Right lobe of liver (tissue), 6 donors: ENCODE data around the gene PRIMPOL. TPM values are rescaled to one million over a fixed set of nuclear protein-coding genes. Genes with fewer than 3 reads are reported as not detected.
"Not testable (repeated sequence)": the region's sequence is repeated elsewhere in the genome, so short reads cannot be mapped to it uniquely, and the experiment has no call there.

Experiments
- ATAC-seq, 4 donors: fragments of 200-7000 bp; cut with Tn5 transposase; one replicate each; pipeline ENCODE4 v1.9.1; 2020; ENCODE audit warnings: mild to moderate bottlenecking in 4 of 4, moderate library complexity in 4 of 4
- DNase-seq, 3 donors: peaks; one replicate each; pipeline ENCODE4 v3.0.0-alpha.2; 2020
- H3K27ac ChIP-seq, 3 donors: fragments of 200-600 bp; one replicate each; pipeline ENCODE4 v1.8.0; 2022
- H3K27me3 ChIP-seq, 2 donors: fragments of 200-600 bp; one replicate each; pipeline ENCODE4 v1.8.0; 2022
- H3K36me3 ChIP-seq, 4 donors: fragments of 200-600 bp; sonication (generic) in 1 of 4; one replicate each; pipeline versions ENCODE4 v1.5.1 to v1.8.0; 2017 to 2022; ENCODE audit warnings: control low read depth in 1 of 4
- H3K4me1 ChIP-seq, 4 donors: fragments of 200-600 bp; sonication (generic) in 1 of 4; one replicate each; pipeline versions ENCODE4 v1.5.1 to v1.8.0; 2017 to 2022; ENCODE audit warnings: control low read depth in 1 of 4
- H3K4me3 ChIP-seq, 3 donors: fragments of 200-600 bp; one replicate each; pipeline ENCODE4 v1.8.0; 2022
- H3K9me3 ChIP-seq, 4 donors: fragments of 200-600 bp; sonication (generic) in 1 of 4; one replicate each; pipeline versions ENCODE4 v1.5.1 to v1.8.0; 2017 to 2022; ENCODE audit warnings: control low read depth in 1 of 4
- CTCF ChIP-seq, 4 donors: fragments of 200-600 bp in 3 of 4; fragments of 450-650 bp in 1 of 4; IDR thresholded peaks; one replicate each; pipeline versions ENCODE4 v1.5.1 to v1.8.0; 2016 to 2022; ENCODE audit warnings: antibody characterized with exemption in 4 of 4, mild to moderate bottlenecking in 2 of 4
- POLR2A ChIP-seq: fragments of 450-650 bp; IDR thresholded peaks from one replicate; pipeline ENCODE4 v1.6.1; 2017; ENCODE audit warnings: antibody characterized with exemption, mild to moderate bottlenecking
- WGBS: methylation state at CpG from one replicate; pipeline ENCODE4 v1.1.6; 2018; ENCODE audit warnings: low coverage, low lambda C conversion rate; ENCODE audit not compliant: insufficient coverage; ENCODE audit errors: missing lambda C conversion rate; 5-methylcytosine and 5-hydroxymethylcytosine counted together
- intact Hi-C, 2 donors: fragments of 100-400 bp; cut with DNase I; formaldehyde crosslinking; loops; one replicate each; pipeline versions ENCODE4 v1.11.2 to v1.14.1; 2022
- total RNA-seq, 6 experiments: library from RNA; depleted of rRNA in 2 of 6; stranded (reverse); fragments of >200 nt in 2 of 6; fragmentation: NEBNext Ultra II Directional in 3 of 6; extraction: Animal tissue kit (Norgen Biotek cat#: 25700) in 3 of 6; gene quantifications; one replicate each; pipeline versions ENCODE4 v1.1.0 to v1.2.4, GENCODE V29; 2016 to 2023
- donor health status: DM: no; HTN: yes; CAD: no.
- donor health status: DM: no; HTN: no; CAD: no.
- donor health status: DM: no; HTN: no; CAD: no.
- donor health status: DM: no; HTN: yes; CAD: no.
- donor health status: DM: no; HTN: yes; CAD: no.

Gene PRIMPOL
- total RNA-seq, 6 experiments from 2014 or later, result 4.0 to 8.7 (median 5.7) TPM

DNA sequence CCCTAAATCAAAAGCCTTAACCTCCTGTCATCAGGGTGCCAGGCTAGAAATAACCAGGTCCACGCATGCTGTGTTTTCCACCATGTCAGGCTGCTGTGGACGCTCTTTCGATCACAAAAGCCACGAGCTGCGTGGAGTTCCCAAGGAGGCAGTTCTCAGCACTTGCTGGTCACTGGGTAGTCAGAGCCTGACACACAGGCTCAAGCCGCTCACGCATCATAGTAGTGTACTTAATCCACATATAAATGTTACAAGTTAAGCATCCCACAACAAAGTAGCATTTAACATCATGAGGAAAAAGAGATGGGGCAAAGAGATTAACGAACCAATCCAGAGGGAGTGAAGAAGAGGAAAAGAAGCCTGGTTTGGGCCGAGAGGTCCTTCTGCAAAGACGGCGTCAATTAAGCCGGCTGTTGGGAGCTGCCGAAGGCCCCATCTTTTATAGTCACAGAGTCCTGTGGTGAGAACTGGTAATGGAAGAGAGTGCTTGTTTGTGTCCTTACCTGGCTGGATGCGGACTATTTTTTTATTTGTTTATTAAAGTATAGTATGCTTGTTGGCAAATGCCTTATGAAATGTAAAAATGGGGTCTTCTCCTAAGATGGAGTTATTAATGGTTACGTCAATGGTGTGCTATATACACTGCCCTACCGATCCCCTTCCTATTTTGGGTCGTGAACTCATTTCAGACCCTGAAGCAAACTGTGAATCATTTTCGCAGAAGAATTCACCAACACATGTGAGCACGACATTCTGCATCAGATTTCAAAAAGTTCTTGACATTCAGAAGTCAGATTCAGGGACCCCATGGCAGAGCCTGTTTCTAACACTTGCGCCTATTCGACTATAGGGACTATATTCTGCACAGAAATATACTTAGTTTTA, 675 bp downstream of the PRIMPOL start:
- ATAC-seq (peak in 2 of 4 donors; percentile 2 to 8), DNase-seq (no peak)
- Histone ChIP-seq H3K4me1 (peaks cover 0 to 36% (median 17%) of the 10 kb centered on the region in 4 donors), H3K27me3 (no peaks in the 10 kb centered on the region), H3K9me3 (no peaks in the 10 kb centered on the region), H3K4me3 (peak overlapping the region; percentile 65 to 78 (median 76)), H3K36me3 (no peaks in the 10 kb centered on the region), H3K27ac (peak overlapping the region; percentile 66 to 75 (median 68))
- TF ChIP-seq CTCF (IDR thresholded peaks at IDR 0.05) (no peak), POLR2A (no peak)
- WGBS, result 34% methylated on average over 21 of the region's 21 CpGs
- intact Hi-C loops, result no loop called here

DNA sequence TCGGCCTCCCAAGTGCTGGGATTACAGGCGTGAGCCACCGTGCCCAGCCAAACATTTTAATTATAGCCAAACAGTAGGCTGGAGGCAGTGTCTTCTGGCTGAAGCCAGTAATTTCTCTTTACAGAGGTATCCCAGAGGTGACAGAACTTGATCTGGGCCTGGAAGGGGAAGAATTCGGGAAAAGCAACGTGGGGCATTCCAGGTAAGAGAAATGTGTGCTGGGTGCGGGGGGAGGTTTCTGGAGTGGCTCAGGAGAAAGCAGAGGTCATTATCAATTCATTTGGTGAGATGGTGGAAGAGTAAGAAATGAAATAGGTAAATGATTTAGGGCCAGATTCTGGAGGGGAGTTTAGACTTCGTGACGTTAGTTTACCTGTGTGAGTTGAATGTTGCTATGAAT, 2.4 kb downstream of the PRIMPOL start:
- ATAC-seq (no peak), DNase-seq (no peak)
- Histone ChIP-seq H3K36me3 (no peaks in the 10 kb centered on the region), H3K27ac (no peak overlapping the region), H3K4me3 (no peak overlapping the region), H3K27me3 (no peaks in the 10 kb centered on the region), H3K4me1 (peaks cover 0 to 19% (median 9%) of the 10 kb centered on the region in 4 donors), H3K9me3 (no peaks in the 10 kb centered on the region)
- intact Hi-C loops, result no loop called here
- 92% methylated on average over 5 of the region's 8 CpGs for WGBS
- TF ChIP-seq POLR2A, result no peak
- no peak for TF ChIP-seq CTCF (IDR thresholded peaks at IDR 0.05)

DNA sequence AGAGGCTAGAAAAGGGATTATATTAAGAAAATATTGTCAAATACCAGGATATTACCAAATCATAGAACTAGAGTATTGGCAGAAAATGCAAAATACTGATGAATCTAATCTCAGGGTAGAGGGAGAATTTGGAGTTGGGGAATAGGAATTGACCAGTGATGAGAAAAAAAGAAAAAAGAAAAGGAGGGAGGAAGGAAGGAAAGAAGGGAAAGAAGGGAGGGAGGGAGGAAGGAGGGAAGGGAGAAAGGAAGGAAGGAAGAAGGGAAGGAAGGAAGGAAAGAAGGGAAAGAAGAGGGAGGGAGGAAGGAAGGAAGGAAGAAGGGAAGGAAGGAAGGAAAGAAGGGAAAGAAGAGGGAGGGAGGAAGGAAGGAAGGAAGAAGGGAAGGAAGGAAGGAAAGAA, 3.1 kb downstream of the PRIMPOL start:
- ATAC-seq, H3K36me3 ChIP-seq, H3K9me3 ChIP-seq, H3K27me3 ChIP-seq, DNase-seq, H3K4me3 ChIP-seq, intact Hi-C loops, H3K27ac ChIP-seq: not testable (repeated sequence)
- H3K4me1 ChIP-seq, result peaks cover 0 to 11% (median 3%) of the 10 kb centered on the region in 4 donors

- Histone ChIP-seq H3K9me3 (no peaks in the 10 kb centered on the region), H3K27me3 (no peaks in the 10 kb centered on the region), H3K4me1 (peaks cover 0 to 7% (median 2%) of the 10 kb centered on the region in 4 donors), H3K36me3 (no peaks in the 10 kb centered on the region), H3K4me3 (no peak overlapping the region), H3K27ac (no peak overlapping the region)
- WGBS, result 68% methylated on average over 2 of the region's 2 CpGs
- DNase-seq (no peak), ATAC-seq (no peak)
- intact Hi-C loops, result no loop called here
- TF ChIP-seq CTCF (IDR thresholded peaks at IDR 0.05), result no peak
- no peak for TF ChIP-seq POLR2A
Measured at GRCh38 chr4:184653650-184654049, 4.1 kb downstream of the PRIMPOL start.
